GM18519 (cell line): Measurements from ENCODE around the gene DAZAP1.

Source experiments
- ATAC-seq: cut with Tn5 transposase; IDR thresholded peaks from one replicate; pipeline ENCODE4 v1.9.1; 2021; ENCODE audit warnings: mild to moderate bottlenecking, moderate library complexity; ENCODE audit not compliant: unreplicated experiment, low FRiP score

The DAZAP1 gene

DNA sequence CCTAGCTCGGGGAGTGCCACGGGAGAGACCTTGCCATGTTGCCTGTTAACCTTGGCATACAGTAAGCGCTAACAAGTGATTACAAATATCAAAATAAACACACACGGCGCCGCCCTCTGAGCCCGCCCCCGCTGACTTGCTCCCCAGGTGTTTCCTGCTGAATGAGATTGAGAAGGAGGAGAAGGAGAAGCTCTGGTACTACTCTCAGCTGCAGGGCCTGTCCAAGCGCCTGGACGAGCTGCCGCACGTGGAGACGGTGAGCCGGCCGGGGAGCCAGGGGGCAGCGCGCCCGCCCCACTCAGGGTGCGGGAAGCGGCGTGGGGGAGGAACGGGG is 47.6 kb downstream of the DAZAP1 start:
- no peak for ATAC-seq

DNA sequence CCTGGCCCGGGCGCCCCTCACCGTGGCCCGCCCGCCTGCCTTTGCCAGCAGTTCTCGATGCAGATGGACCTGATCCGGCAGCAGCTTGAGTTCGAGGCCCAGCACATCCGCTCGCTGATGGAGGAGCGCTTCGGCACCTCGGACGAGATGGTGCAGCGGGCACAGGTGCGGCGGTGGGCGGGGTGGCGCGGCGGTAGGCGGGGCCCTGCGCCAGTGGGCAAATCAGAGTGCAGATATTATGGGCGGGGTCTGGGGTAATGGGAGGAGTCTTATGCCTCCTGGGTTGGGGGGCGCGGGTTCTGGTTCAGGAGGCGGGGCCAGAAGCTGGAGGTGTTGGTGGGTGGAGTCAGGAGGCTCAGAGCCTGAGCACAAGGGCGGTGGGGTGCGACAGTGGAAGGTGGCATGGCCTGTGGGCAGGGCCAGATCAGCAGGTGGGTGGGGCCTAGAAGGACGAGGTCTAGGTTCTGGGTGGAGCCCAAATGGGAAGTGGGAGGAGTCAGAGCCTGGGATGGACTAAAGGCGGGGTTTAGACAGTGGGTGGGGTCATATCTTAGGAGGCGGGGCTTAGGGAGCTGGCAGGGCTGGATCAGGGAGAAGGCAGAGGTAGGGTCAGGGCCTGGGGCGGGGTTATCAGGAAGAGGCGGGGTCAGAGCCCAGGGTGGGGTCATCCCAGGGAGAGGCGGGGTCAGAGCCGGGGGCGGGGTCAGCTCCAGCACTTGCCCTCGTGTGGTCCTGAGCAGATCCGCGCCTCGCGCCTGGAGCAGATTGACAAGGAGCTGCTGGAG is 48.1 kb downstream of the DAZAP1 start:
- ATAC-seq: no peak

DNA sequence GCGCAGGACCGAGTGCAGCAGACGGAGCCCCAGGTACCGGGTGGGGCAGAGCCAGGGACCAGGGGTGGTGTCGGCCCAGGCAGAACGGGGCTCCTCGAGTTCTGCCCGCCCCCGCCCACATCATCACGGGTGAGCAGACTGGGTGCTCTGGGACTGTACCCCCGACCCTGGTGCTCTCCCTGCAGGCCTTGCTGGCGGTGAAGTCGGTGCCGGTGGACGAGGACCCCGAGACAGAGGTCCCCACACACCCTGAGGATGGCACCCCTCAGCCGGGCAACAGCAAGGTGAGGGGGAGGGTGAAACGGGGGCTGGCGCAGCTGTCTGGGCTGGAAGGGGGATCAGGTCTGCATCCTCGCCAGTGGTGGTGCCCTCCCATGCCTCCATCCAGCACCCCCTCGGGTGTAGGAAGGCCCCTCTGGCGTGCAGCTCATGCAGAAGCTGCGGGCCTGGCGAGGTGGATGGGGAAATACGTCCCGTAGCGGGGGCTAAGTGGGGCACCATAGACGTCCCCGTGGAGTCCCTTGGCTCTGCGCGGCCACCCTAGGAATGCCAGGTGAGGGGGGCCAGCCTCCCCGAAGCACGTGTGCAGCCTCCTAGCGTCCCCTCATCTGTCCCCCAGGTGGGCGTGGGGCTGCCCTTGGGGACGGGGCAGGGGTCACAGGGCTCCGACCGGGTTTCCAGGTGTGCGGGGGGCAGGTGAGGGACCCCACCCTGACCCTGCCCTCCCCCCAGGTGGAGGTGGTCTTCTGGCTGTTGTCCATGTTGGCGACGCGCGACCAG is 48.9 kb downstream of the DAZAP1 start:
- no peak for ATAC-seq

DNA sequence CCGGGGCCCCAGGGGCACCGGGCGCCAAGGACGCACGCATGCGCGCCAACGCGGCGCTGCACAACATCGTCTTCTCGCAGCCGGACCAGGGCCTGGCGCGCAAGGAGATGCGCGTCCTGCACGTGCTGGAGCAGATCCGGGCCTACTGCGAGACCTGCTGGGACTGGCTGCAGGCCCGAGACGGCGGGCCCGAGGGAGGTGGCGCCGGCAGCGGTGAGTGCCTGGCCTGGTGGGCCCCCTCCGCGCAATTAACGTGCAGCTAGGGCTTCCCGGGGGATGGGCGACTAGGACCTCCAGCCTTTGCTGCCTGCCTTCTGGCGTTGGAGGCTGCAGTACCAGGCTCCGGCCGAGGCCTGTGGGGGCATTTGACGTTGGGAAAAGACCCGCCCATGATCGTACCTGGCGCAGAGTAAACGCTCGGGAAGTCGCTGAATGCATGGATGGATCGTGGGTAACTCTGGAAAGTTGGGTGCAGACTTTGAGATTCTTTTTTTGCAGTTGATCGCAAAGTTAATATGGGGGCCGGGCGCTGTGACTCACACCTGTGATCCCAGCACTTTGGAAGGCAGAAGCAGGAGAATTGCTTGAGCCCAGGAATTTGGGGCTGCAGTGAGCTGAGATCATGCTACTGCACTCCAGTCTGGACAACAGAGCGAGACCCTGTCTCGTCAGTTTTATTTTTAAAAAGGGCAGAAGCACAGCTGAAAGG is 49.8 kb downstream of the DAZAP1 start:
- ATAC-seq: no peak

DNA sequence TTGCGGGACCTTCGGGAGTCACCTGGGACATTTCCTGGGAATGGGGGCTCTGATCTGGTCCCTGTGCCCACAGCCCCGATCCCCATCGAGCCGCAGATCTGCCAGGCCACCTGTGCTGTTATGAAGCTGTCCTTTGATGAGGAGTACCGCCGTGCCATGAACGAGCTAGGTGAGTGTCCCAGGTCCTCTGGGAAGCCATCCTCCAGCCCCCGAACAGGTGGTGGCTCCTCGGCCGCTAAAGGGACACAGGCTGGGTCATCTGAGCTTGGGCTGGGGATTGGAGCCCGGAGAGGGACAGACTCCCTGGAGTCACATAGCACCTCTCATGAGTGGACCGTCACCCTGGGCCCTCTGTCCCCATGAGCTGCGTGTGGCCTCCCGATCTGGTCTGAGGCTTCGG is 50.5 kb downstream of the DAZAP1 start:
- no peak for ATAC-seq

DNA sequence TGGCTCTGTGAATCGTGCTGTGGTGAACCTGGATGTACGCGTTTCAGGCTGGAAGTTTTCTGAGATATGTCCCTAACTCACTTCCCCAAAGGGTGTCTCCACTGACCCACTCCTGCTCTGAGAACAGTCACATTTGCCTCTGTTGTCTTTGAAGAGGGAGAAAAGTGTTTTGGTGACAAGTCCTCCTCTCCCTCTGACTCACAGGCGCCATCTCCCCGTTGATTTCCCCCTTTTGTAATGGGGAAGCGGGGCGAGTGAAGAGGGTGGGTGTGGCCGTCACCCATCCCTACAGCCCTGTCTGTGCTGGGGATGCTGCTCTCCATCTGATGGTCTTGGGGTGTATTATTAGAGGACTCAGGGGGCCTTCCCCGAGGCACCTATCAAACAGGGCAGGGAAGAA is 52.1 kb downstream of the DAZAP1 start:
- ATAC-seq: no peak

DNA sequence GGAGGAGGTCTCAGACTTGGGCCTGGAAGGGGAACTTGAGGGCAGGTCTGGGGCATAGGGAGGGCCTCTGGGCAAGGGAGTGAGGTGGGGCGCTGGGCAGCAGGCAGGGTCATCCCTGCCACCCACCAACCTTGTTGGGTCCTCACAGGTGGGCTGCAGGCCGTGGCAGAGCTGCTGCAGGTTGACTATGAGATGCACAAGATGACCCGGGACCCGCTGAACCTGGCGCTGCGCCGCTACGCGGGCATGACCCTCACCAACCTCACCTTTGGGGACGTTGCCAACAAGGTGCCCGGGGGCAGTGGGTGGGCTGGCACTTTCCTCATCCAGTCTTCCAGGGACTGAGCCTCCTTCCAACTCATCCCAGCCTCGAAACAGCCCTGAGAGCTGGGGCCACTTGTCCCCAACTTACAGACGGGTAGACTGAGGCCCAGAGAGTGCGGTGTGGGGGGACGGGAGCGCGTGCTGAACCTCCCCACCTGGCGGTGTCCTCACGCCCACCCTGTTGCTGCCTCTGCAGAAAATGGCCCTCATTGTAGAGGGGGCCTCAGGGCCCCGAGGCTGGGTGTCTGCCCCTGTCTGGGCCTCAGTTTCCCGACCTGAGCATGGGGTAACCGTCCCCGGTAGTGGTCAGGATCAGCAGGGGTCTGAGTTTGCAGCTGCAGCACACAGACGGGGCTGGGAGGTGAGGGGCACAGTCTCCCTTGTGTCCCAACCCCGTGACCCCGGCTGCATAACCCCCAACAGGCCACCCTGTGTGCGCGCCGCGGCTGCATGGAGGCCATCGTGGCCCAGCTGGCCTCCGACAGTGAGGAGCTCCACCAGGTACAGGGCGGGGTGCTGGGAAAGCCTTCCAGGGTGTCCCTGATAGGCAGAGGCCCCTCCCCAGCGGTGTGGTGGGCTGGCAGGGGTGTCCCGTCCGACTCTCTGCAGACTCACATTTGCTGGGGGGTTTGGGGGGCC is 52.9 kb downstream of the DAZAP1 start:
- ATAC-seq: no peak

DNA sequence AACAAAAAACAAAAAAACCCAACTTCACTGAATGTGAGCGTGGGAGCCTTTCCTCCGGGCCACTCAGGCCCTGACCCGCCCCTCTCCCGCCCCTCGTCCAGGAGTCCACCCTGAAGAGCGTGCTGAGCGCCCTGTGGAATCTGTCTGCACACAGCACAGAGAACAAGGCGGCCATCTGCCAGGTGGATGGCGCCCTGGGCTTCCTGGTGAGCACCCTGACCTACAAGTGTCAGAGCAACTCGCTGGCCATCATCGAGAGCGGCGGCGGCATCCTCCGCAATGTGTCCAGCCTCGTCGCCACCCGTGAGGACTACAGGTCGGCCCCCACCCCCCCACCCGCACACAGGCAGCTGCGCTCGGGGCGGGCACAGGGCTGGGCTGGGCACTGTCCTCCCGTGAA is 54.5 kb downstream of the DAZAP1 start:
- no peak for ATAC-seq

DNA sequence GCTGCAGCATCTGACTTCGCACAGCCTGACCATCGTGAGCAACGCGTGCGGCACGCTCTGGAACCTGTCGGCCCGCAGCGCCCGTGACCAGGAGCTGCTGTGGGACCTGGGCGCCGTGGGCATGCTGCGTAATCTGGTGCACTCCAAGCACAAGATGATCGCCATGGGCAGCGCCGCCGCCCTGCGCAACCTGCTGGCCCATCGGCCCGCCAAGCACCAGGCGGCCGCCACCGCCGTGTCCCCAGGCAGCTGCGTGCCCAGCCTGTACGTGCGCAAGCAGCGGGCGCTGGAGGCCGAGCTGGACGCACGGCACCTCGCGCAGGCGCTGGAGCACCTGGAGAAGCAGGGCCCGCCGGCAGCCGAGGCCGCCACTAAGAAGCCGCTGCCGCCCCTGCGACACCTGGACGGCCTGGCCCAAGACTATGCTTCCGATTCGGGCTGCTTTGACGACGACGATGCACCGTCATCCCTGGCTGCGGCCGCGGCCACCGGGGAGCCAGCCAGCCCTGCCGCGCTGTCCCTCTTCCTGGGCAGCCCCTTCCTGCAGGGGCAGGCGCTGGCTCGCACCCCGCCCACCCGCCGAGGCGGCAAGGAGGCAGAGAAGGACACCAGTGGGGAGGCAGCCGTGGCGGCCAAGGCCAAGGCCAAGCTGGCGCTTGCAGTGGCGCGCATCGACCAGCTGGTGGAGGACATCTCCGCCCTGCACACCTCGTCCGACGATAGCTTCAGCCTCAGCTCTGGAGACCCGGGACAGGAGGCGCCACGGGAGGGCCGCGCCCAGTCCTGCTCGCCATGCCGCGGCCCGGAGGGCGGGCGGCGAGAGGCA is 58.0 kb downstream of the DAZAP1 start:
- ATAC-seq: no peak

DNA sequence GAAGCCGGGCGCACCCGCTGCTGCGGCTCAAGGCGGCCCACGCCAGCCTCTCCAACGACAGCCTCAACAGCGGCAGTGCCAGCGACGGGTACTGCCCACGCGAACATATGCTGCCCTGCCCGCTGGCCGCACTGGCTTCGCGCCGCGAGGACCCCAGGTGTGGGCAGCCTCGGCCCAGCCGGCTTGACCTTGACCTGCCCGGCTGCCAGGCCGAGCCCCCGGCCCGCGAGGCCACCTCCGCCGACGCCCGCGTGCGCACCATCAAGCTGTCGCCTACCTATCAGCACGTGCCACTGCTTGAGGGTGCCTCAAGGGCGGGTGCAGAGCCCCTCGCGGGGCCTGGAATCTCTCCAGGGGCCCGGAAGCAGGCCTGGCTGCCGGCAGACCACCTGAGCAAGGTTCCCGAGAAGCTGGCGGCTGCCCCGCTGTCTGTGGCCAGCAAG is 58.7 kb downstream of the DAZAP1 start:
- ATAC-seq: no peak

DNA sequence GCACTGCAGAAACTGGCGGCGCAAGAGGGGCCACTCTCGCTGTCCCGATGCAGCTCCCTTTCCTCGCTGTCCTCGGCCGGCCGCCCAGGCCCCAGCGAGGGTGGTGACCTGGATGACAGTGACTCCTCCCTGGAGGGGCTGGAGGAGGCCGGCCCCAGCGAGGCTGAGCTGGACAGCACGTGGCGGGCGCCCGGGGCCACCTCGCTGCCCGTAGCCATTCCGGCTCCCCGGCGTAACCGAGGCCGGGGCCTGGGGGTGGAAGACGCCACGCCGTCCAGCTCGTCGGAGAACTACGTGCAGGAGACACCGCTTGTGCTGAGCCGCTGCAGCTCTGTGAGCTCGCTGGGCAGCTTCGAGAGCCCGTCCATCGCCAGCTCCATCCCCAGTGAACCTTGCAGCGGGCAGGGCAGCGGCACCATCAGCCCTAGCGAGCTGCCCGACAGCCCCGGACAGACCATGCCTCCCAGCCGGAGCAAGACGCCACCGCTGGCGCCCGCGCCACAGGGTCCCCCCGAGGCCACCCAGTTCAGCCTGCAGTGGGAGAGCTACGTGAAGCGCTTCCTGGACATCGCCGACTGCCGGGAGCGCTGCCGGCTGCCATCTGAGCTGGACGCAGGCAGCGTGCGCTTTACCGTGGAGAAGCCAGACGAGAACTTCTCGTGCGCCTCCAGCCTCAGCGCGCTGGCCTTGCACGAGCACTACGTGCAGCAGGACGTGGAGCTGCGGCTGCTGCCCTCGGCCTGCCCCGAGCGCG is 59.3 kb downstream of the DAZAP1 start:
- no peak for ATAC-seq

DNA sequence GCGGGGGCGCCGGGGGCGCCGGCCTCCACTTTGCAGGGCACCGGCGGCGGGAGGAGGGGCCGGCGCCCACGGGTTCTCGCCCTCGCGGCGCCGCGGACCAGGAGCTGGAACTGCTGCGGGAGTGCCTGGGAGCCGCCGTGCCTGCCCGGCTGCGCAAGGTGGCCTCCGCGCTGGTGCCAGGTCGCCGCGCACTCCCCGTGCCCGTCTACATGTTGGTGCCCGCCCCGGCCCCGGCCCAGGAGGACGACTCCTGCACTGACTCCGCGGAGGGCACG is 59.8 kb downstream of the DAZAP1 start:
- no peak for ATAC-seq

DNA sequence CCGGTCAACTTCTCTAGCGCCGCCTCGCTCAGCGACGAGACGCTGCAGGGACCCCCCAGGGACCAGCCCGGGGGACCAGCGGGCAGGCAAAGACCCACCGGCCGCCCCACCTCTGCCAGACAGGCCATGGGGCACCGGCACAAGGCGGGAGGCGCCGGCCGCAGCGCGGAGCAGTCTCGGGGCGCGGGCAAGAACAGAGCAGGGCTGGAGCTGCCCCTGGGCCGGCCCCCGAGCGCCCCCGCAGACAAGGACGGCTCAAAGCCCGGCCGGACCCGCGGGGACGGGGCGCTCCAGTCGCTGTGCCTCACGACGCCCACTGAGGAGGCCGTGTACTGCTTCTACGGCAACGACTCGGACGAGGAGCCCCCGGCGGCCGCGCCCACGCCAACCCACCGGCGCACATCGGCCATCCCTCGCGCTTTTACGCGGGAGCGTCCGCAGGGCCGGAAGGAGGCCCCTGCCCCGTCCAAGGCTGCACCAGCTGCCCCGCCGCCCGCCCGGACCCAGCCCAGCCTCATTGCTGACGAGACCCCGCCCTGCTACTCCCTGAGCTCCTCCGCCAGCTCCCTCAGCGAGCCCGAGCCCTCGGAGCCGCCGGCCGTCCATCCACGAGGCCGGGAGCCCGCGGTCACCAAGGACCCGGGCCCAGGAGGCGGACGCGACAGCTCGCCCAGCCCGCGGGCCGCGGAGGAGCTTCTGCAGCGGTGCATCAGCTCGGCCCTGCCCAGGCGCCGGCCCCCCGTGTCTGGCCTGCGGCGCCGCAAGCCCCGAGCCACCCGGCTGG is 60.3 kb downstream of the DAZAP1 start:
- ATAC-seq: no peak

DNA sequence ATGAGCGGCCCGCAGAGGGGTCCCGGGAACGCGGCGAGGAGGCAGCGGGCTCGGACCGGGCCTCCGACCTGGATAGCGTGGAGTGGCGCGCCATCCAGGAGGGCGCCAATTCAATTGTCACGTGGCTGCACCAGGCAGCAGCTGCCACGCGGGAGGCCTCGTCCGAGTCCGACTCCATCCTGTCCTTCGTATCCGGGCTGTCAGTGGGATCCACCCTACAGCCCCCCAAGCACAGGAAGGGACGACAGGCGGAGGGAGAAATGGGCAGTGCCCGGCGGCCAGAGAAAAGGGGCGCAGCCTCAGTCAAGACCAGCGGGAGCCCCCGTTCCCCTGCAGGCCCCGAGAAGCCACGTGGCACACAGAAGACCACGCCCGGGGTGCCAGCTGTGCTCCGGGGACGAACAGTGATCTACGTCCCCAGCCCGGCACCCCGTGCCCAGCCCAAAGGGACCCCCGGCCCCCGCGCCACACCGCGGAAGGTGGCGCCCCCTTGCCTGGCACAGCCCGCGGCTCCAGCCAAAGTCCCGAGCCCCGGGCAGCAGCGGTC is 61.0 kb downstream of the DAZAP1 start:
- no peak for ATAC-seq

DNA sequence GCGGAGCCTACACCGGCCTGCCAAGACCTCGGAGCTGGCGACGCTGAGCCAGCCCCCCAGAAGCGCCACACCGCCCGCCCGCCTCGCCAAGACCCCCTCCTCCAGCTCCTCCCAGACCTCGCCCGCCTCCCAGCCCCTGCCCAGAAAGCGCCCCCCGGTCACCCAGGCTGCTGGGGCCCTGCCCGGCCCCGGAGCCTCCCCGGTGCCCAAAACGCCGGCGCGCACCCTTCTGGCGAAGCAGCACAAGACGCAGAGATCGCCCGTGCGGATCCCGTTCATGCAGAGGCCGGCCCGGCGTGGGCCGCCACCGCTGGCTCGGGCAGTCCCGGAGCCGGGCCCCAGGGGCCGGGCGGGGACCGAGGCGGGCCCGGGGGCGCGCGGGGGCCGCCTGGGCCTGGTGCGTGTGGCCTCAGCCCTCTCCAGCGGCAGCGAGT is 61.5 kb downstream of the DAZAP1 start:
- no peak for ATAC-seq

DNA sequence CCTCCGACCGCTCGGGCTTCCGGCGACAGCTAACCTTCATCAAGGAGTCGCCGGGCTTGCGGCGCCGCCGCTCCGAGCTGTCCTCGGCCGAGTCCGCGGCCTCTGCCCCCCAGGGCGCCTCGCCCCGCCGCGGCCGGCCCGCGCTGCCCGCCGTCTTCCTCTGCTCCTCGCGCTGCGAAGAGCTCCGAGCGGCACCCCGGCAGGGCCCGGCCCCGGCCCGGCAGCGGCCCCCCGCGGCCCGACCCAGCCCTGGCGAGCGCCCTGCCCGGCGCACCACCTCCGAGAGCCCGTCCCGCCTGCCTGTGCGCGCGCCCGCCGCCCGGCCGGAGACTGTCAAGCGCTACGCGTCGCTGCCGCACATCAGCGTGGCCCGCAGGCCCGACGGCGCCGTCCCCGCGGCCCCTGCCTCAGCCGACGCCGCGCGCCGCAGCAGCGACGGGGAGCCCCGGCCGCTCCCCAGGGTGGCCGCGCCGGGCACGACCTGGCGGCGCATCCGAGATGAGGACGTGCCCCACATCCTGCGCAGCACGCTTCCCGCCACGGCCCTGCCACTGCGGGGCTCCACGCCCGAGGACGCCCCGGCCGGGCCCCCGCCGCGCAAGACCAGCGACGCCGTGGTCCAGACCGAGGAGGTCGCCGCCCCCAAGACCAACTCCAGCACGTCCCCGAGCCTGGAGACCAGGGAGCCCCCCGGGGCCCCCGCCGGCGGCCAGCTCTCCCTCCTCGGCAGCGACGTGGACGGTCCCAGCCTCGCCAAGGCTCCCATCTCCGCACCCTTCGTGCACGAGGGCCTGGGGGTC is 62.1 kb downstream of the DAZAP1 start:
- no peak for ATAC-seq

DNA sequence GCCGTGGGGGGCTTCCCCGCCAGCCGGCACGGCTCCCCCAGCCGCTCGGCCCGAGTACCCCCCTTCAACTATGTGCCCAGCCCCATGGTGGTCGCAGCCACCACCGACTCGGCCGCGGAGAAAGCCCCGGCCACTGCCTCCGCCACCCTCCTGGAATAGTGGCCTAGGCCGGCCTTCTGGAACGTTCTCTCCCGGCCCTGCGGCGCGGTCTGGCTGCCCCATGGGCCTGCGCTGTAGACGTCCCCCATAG is 62.6 kb downstream of the DAZAP1 start:
- ATAC-seq: no peak
